Measurements from ENCODE around the gene SEC14L5.

The SEC14L5 gene

DNA sequence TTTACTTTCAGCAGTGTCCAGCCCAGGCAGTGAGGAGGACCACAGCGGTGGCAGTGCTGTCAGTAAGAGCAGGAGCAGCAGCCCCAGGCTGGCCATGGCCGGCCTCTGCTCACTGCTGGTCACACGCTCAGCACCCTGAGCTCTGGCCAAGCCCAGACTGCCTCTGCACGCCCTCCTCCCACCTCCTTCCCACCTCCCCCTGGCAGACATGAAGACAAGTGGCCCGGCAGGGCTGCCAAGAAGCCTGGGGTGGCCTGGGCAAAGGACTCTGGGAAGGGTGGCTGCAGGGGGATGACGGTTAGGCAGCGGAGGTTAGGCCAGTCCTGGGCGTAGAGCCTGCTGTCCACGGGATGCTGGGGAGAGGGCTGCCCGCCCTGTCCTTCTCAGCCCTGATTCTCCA lies 107.7 kb downstream of the SEC14L5 start, which contains the start of gene C16orf89:
C16orf89 (minus strand) TSS at position 144 of the 400 bp plus-strand sequence; CDS start at position 96, 48 bp downstream.
- no peak for DNase-seq (ENCODE audit: low read depth in 4 of 4, low spot score in 1 of 4)

DNA sequence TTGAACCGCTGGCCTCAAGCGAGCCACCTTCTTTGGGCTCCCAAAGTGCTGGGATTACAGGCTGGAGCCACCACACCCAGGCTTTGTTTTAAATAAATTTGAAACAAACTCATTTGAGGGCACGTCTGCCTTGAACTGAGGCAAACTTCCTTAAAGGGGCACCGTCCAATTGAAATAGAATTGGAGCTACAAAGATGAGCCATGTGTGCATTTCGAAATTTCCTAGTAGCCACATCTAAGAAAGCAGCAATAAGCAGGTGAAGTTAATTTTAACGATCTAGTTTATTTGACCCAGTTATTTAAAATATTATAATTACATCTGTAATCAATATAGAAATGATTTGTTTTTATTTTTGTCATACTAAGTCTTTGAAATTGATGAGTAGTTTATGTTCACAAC lies 108.4 kb downstream of the SEC14L5 start:
- DNase-seq (ENCODE audit: low read depth in 4 of 4, low spot score in 1 of 4), result no peak
